ENCODE data around the gene CD63.

Gene CD63

DNA sequence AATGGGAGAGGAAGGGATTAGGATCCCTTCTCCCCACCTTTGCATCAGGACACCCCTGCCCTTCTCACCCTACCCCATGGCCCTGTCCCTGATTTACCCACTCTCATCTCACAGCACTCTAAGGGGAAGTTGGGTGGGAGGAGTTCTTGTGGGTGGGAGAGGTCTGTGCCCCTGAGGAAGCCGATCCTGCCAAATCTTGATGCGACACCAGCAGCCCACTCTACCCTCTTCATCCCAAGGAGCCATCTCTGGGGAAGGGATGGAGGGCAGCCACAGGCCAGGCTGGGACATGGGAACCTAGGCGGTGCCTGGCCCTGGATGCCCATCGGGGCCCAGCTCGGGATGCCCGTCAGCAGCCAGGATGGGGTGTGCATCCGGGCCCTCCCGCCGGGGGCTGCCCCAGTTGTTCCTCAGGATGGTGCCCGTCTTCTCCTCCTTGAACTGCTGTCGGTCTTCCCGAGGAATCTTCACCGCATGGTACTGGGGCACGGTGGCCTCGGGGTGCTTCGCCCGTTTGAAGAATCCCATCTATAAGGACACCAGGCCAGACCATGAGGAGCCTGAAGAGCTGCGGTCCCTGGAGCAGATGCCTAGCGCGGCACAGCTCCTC lies 43.9 kb downstream of the CD63 start:
- no peak for FAIRE-seq

DNA sequence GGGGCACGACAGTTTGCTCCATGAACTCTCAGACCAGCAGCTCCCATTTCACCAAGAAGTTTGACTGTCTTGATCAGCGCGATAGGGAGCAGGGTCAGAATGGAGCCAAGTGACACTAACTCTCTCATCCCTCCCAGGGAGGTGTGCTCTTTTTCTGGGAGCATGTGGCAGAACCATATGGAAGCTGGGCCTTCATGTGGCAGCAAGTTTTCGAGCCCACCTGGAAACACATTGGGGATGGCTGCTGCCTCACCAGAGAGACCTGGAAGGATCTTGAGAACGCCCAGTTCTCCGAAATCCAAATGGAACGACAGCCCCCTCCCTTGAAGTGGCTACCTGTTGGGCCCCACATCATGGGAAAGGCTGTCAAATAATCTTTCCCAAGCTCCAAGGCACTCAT lies 45.1 kb downstream of the CD63 start:
- no peak for FAIRE-seq

DNA sequence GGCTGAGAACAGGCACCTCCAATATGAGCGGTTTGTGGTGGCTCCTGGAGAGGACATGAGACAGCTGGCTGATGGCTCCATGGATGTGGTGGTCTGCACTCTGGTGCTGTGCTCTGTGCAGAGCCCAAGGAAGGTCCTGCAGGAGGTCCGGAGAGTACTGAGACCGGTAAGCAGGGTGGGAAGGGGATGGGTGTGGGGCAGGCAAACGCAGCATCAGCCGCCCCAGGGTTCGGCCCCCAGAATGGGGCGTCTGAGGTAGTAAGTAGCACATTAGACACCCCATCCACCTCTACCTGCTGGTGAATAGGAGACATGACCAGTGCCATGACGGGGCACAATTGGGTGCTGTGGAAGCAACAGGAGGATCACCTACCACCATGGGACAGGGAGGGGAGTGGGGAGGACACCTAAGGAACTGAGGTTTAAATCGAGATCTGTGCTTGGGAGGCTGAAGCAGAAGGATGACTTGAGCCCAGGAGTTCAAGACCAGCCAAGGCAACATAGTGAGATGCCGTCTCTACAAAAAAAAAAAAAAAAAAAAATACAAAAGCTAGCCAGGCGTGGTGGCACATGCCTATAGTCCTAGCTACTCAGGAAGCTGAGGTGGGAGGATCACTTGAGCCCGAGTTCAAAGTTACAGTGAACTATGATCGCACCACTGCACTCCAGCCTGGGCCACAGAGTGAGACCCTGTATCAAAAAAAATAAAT lies 46.6 kb downstream of the CD63 start:
- FAIRE-seq = no peak

DNA sequence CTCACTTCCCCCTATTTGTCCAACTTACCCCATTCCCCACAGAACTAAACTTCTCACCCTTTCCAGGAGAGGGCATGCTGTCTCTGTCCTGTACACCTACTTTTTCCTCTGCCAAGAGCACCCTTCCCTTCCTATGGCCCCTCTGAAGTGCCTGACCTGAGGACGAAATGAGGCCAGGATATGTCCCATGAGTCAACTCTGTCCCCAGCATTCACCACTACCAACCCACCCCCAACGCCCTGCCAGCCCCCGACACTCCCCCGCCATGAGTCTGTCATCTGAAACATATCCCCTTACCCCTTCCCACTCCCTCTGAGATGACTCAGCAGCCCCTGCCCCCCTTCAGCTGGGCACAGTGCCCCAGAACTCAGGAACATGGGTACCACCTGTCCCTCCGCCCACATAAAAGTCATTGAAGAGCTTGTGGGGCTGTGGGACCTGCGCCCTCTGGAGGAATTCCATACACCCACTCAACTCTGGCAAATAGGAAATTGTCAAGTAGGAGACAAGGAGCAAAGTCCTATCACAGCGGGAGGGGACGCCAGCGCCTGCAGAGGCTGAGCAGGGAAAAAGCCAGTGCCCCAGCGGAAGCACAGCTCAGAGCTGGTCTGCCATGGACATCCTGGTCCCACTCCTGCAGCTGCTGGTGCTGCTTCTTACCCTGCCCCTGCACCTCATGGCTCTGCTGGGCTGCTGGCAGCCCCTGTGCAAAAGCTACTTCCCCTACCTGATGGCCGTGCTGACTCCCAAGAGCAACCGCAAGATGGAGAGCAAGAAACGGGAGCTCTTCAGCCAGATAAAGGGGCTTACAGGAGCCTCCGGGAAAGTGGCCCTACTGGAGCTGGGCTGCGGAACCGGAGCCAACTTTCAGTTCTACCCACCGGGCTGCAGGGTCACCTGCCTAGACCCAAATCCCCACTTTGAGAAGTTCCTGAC lies 47.4 kb downstream of the CD63 start:
- FAIRE-seq = no peak

DNA sequence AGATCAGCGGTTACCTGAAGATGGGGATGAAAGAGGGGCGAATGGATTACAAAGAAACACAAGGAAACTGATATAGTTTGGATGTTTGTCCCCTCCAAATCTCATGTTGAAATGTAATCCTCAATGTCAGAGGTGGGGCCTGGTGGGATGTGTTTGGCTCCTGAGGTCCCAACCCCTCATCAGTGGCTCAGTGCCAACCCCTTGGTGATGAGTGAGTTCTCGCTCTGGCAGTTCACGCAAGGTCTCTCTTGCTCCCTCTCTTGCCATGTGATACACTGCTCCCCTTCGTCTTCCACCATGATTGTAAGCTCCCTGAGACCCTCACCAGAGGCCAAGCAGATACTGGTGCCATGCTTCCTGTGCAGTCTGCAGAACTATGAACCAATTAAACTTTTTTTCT lies 49.1 kb downstream of the CD63 start:
- no peak for FAIRE-seq

DNA sequence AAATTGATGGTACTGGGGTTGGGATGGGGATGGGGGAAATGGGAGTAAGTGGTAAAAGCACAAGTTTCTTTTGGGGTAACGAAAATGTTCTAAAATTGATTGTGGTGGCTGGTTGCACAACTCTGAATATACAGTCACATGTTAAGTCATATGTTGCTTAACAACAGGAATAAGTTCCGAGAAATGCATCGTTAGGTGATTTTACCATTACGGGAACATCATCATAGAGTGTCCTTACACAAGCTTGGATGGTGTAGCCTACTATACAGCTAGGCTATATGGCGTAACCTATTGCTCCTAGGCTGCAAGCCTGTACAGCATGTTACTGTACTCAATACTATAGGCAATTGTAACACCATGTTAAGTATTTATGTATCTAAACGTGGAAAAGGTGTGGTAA lies 52.1 kb downstream of the CD63 start:
- FAIRE-seq = no peak

DNA sequence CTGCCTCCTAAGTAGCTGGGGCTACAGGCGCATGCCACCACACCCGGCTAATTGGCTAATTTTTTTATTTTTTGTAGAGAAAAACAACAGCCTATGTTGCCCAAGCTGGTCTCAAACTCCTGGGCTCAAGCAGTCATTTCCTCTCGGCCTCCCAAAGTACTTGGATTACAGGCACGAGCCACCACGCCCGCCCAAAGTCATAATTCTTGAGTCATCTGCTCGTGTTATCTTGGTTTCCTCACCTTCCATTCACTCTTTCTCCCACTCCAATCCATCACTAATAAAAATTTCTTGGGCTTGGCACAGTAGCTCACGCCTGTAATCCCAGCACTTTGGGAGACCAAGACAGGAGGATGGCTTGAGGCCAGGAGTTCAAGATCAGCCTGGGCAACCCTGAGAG lies 53.1 kb downstream of the CD63 start:
- no peak for FAIRE-seq
